Measurements from ENCODE around the gene CNTN4.

DNA sequence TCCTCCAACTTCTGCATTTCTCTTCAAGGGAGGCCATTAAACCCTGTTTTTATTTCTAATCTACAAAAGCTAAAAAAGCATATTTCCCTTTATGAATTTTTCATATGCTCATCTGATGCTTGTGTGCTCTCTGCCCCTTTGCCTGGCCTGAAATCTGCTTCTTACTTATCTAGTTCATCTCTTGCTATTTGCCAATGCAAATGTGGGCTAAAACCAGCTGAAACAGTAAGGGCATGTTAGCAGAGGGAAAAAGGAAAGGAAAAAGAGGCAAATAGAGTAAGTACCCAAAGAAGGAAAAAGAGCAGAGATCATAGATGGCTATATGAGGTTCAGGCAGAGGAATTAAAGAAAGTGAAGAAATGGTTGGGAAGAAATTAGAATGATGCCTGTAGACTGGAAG is 185.2 kb downstream of the CNTN4 start:
- TF ChIP-seq, protein P1, sequence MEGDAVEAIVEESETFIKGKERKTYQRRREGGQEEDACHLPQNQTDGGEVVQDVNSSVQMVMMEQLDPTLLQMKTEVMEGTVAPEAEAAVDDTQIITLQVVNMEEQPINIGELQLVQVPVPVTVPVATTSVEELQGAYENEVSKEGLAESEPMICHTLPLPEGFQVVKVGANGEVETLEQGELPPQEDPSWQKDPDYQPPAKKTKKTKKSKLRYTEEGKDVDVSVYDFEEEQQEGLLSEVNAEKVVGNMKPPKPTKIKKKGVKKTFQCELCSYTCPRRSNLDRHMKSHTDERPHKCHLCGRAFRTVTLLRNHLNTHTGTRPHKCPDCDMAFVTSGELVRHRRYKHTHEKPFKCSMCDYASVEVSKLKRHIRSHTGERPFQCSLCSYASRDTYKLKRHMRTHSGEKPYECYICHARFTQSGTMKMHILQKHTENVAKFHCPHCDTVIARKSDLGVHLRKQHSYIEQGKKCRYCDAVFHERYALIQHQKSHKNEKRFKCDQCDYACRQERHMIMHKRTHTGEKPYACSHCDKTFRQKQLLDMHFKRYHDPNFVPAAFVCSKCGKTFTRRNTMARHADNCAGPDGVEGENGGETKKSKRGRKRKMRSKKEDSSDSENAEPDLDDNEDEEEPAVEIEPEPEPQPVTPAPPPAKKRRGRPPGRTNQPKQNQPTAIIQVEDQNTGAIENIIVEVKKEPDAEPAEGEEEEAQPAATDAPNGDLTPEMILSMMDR (IDR thresholded peaks at IDR 0.05; ENCODE audit: low read length): no peak
- TF ChIP-seq EZH2phosphoT487 (IDR thresholded peaks at IDR 0.05; ENCODE audit: low read length): no peak
